ENCODE measurements around the gene KLHL26. TPM values are rescaled to one million over a fixed set of nuclear protein-coding genes. Genes with fewer than 3 reads are reported as not detected.

The KLHL26 gene
- total RNA-seq, 1 experiment from 2014 or later = 17.1 TPM

- Histone ChIP-seq H3K27ac (ENCODE audit: low read depth, low read length) (peak overlapping the region; percentile 50; the same call in 1 of the 2 replicates), H3K9ac (ENCODE audit: low read length) (peak overlapping the region; percentile 49), H3K9me2 (ENCODE audit: insufficient read depth) (no peaks in the 10 kb centered on the region), H3K4me3 (replicated peaks in 1 of 2; ENCODE audit: low read depth in 1 of 2, low read length in 2 of 2) (peak overlapping the region in 1 of 2 experiments; percentile 37; a peak in 2 of 4 replicates), H3K9me3 (ENCODE audit: control insufficient read depth in 1 of 2, insufficient read depth in 1 of 2, low read depth in 1 of 2, low read length in 2 of 2) (no peaks in the 10 kb centered on the region), H3K27me3 (ENCODE audit: insufficient read depth, low read length) (no peaks in the 10 kb centered on the region), H2AFZ (ENCODE audit: low read depth, low read length, poor library complexity, severe bottlenecking) (no peak overlapping the region), H4K20me1 (ENCODE audit: insufficient read depth) (no peaks in the 10 kb centered on the region), H3K79me2 (ENCODE audit: insufficient read depth, low read length) (peaks cover 8% of the 10 kb centered on the region; the same call in 1 of the 2 replicates), H3K36me3 (ENCODE audit: control insufficient read depth in 1 of 2, insufficient read depth in 2 of 2, low read length in 2 of 2) (no peaks in the 10 kb centered on the region), H3K4me2 (ENCODE audit: low read length) (peak overlapping the region; percentile 72), H3K4me1 (ENCODE audit: control insufficient read depth in 1 of 2, insufficient read depth in 2 of 2, low read length in 2 of 2) (peaks cover 16 to 33% of the 10 kb centered on the region in 2 experiments)
- RAD21 ChIA-PET (ENCODE audit: low non-redundant PET in 1 of 2, low total read pairs in 2 of 2, uncharacterized antibody in 2 of 2, unreplicated experiment in 2 of 2) = no interaction called here
- POLR2A ChIA-PET = no interaction called here
- intact Hi-C loops (cut with micrococcal nuclease) = no loop called here
- CTCF ChIA-PET = no interaction called here
- BruUV-seq (replicated peaks) = no TSS peak
- ATAC-seq (peak; percentile 10; the same call in 1 of the 2 replicates), DNase-seq (ENCODE audit: low read depth, low spot score) (no peak)
- TF ChIP-seq POLR2AphosphoS5 (IDR thresholded peaks at IDR 0.05; ENCODE audit: low read depth, low read length) (no peak), MAX (IDR thresholded peaks at IDR 0.05) (no peak), EZH2phosphoT487 (IDR thresholded peaks at IDR 0.05; ENCODE audit: borderline replicate concordance) (no peak), RAD21 (IDR thresholded peaks at IDR 0.05; ENCODE audit: low read depth) (no peak), ZFX (IDR thresholded peaks at IDR 0.05) (no peak), ZNF274 (IDR thresholded peaks at IDR 0.05; ENCODE audit: low read depth, low read length) (no peak), SIN3A (IDR thresholded peaks at IDR 0.05; ENCODE audit: low read depth) (no peak), CEBPB (IDR thresholded peaks at IDR 0.05; ENCODE audit: low read depth) (no peak), REST (IDR thresholded peaks at IDR 0.05; ENCODE audit: low read depth) (no peak), FOSL1 (IDR thresholded peaks at IDR 0.05; ENCODE audit: low read depth) (no peak), CBX3 (IDR thresholded peaks at IDR 0.05; ENCODE audit: low read depth) (no peak), EGR1 (IDR thresholded peaks at IDR 0.05; ENCODE audit: low read depth) (no peak), SRF (IDR thresholded peaks at IDR 0.05; ENCODE audit: low read depth) (no peak), TCF7L2 (IDR thresholded peaks at IDR 0.05; ENCODE audit: borderline replicate concordance, extremely low read depth, insufficient read depth, insufficient read length) (no peak), POLR2A (IDR thresholded peaks at IDR 0.05; ENCODE audit: borderline replicate concordance, extremely low read depth, insufficient read depth, insufficient read length) (no peak), YY1 (IDR thresholded peaks at IDR 0.05; ENCODE audit: extremely low read depth, insufficient replicate concordance, low read depth, low read length) (no peak), SP1 (IDR thresholded peaks at IDR 0.05; ENCODE audit: low read depth) (no peak), EZH2 (IDR thresholded peaks at IDR 0.05) (no peak)
Observed at GRCh38 chr19:18659281-18660050, 22.6 kb downstream of the KLHL26 start.

Measured in HCT116 (cell line).